ENCODE results near the gene SLC26A9. TPM values are rescaled to one million over a fixed set of nuclear protein-coding genes. Genes with fewer than 3 reads are reported as not detected.
A peak's percentile ranks its signal among the peaks of the same experiment; 100 is the strongest.

SLC26A9 gene
- total RNA-seq, 1 experiment from 2014 or later, result not detected

GRCh38 chr1:205985330-205986005, 42.2 kb upstream of the SLC26A9 start:
- Histone ChIP-seq H3K4me3 (ENCODE audit: low read length) (no peak overlapping the region), H3K4me1 (ENCODE audit: insufficient read depth, low read length) (peaks cover 9% of the 10 kb centered on the region; the same call in 1 of the 2 replicates), H3K4me2 (ENCODE audit: low read length) (no peak overlapping the region), H3K79me2 (ENCODE audit: low read length) (no peaks in the 10 kb centered on the region), H3K9me3 (ENCODE audit: low read length) (no peaks in the 10 kb centered on the region), H3K36me3 (ENCODE audit: low read depth, low read length) (no peaks in the 10 kb centered on the region), H4K20me1 (ENCODE audit: low read length) (no peaks in the 10 kb centered on the region), H2AFZ (ENCODE audit: low read length) (no peak overlapping the region), H3K27me3 (ENCODE audit: low read length) (peaks cover 23% of the 10 kb centered on the region), H3K9me2 (replicated peaks; ENCODE audit: low read length) (no peaks in the 10 kb centered on the region), H3K27ac (ENCODE audit: low read length) (no peak overlapping the region), H3F3A (ENCODE audit: low read length, unreplicated experiment) (no peaks in the 10 kb centered on the region), H3K9ac (ENCODE audit: low read length) (no peak overlapping the region)
- no peak for TF ChIP-seq EZH2phosphoT487 (IDR thresholded peaks at IDR 0.05; ENCODE audit: borderline replicate concordance, low read length)
- TF ChIP-seq EZH2 (IDR thresholded peaks at IDR 0.05; ENCODE audit: low read length, unreplicated experiment), result no peak
- TF ChIP-seq CTCF (conservative IDR thresholded peaks at IDR 0.05; ENCODE audit: low read depth, low read length), result no peak
- ChIA-PET POLR2A (ENCODE audit: unreplicated experiment) (interaction anchor here (0.7 kb wide), 1 partner anchor 123 kb away, joined by 3 read pairs; no protein-coding TSS in a partner anchor), CTCF (interaction anchor here (0.5 to 1.6 kb wide), 3 partner anchors 8 to 1537 kb away, joined by 3 to 15 read pairs (median 3); no protein-coding TSS in a partner anchor)
- intact Hi-C loops (cut with micrococcal nuclease), result no loop called here
- no peak for DNase-seq
- no peak for ATAC-seq
- BruUV-seq (replicated peaks), result no TSS peak

GRCh38 chr1:205983925-205984725, 40.9 kb upstream of the SLC26A9 start:
- H3K4me2 ChIP-seq (ENCODE audit: low read length), result no peak overlapping the region
- TF ChIP-seq CTCF (conservative IDR thresholded peaks at IDR 0.05; ENCODE audit: low read depth, low read length), result peak; percentile 93
- TF ChIP-seq EZH2 (IDR thresholded peaks at IDR 0.05; ENCODE audit: low read length, unreplicated experiment), result no peak
- no peak for TF ChIP-seq EZH2phosphoT487 (IDR thresholded peaks at IDR 0.05; ENCODE audit: borderline replicate concordance, low read length)
- DNase-seq (peak; percentile 78), ATAC-seq (peak; percentile 91)
- H3K36me3 ChIP-seq (ENCODE audit: low read depth, low read length), result no peaks in the 10 kb centered on the region
- ChIA-PET CTCF (interaction anchor here (0.6 to 1.3 kb wide), 5 partner anchors 14 to 325 kb away, joined by 3 to 9 read pairs (median 3); no protein-coding TSS in a partner anchor), POLR2A (ENCODE audit: unreplicated experiment) (no interaction called here)
- BruUV-seq (replicated peaks), result no TSS peak
- H3K4me1 ChIP-seq (ENCODE audit: insufficient read depth, low read length), result peaks cover 9% of the 10 kb centered on the region; the same call in 1 of the 2 replicates
- H3K27ac ChIP-seq (ENCODE audit: low read length), result no peak overlapping the region
- intact Hi-C loops (cut with micrococcal nuclease), result loop anchor here (1.0 kb wide), 1 partner anchor 122 kb away; no protein-coding TSS in a partner anchor
- no peak overlapping the region for H2AFZ ChIP-seq (ENCODE audit: low read length)
- no peaks in the 10 kb centered on the region for H3F3A ChIP-seq (ENCODE audit: low read length, unreplicated experiment)
- H3K9ac ChIP-seq (ENCODE audit: low read length), result no peak overlapping the region
- H3K9me2 ChIP-seq (replicated peaks; ENCODE audit: low read length), result no peaks in the 10 kb centered on the region
- H4K20me1 ChIP-seq (ENCODE audit: low read length), result no peaks in the 10 kb centered on the region
- no peaks in the 10 kb centered on the region for H3K79me2 ChIP-seq (ENCODE audit: low read length)
- H3K4me3 ChIP-seq (ENCODE audit: low read length), result no peak overlapping the region
- H3K27me3 ChIP-seq (ENCODE audit: low read length), result peaks cover 9% of the 10 kb centered on the region
- no peaks in the 10 kb centered on the region for H3K9me3 ChIP-seq (ENCODE audit: low read length)
